NCI-H1436 (cell line): ENCODE data around the gene PIK3R6.
A peak's percentile ranks its signal among the peaks of the same experiment; 100 is the strongest.
"Not testable (repeated sequence)": the region's sequence is repeated elsewhere in the genome, so short reads cannot be mapped to it uniquely, and the experiment has no call there.

Experiments used
- DNase-seq: peaks from one replicate; lab custom pipeline; 2025; lab: John Stamatoyannopoulos, UW

Gene PIK3R6

DNA sequence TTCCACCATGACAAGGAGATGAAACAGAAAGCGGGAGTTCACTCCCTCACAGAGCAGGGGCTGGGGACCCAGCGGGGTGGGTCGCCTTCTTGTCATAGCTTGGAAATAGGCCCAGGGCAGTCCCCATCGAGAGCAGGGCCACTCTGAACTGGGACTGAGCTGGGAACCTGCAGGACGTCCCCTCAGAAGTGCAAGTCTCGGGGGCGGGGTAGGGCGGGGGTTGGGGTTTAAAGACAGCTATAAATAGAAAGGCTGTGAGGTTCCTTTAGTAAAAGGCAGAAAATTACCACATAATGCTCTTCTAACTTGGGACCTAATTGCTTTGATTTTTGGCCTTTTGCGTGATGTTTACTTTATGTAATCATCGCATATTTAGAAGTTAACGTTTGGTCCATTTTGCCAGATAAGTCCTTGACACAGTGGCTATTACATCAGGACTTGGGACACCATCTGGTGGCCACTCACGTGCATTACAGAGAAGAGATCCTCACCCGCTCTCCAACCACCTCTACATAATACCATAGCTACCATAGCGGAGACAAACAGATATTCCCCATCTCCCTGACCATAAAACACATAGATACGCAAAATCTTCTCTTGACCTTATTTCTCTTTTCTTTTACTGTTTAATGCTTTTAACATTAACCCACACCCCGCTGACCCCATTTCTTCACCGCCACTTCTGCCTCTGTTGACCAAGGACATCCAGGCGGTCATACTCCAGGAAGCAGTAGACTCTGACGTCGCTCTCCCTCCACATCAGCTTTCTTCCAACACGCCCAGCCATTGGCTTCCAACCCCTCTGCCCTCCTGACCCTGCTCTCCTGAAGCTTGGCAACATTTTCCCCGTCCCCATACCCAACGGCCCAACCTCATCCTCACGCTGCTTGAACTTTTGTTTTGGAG, 27.5 kb upstream of the PIK3R6 start:
- peak; percentile 21 for DNase-seq

DNA sequence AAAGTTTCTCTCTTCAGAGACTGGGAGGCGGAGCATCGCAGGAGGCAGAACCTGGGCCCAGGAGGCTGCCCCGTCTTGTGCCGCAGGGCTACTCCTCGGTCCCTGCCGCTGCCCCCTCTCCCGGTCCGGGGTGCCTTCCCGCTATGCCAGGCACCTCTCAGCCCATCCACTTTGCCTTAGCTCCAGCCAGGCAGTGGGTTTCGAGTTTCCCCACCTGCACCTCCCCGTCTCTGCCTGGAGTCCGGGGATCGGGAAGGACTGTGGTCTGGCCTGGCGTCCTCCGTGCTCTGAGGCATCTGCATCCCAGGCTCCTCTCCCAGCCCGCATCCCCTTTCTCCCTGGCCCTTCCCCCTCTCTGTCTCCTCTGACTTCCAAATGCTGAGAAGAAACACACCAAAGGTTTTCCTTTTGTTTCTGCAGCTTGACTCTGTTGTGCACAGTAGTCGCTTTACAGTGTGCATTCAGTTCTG, 26.8 kb upstream of the PIK3R6 start:
- no peak for DNase-seq

DNA sequence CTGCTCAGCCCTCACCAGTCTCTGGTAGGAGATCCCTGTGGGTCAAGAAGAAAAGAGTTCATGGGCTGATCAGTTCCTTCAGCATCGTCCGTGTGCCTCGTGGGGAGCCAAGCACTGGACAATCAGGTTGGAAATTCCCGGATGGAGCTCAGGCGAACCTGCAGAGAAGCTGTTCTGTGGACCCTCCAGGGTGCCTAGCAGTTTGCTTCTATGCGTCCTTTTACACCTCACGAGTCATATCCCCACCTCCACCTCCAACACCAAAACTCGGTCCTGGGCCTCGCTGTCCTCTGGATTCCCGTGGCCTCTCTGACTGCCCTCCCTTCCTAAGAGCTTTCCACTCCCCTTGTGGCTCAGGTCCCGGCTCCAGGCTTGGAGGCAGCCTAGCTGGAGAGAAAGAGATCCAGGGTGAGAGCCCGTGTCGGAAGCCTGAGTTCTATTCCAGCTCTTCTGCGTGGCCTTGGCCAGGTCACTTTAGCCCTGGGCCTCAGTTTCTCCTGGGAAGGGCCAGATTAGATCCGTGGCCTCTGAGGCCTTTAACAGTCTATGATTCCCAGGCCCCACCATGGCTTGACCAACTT, 26.2 kb upstream of the PIK3R6 start:
- DNase-seq: no peak

DNA sequence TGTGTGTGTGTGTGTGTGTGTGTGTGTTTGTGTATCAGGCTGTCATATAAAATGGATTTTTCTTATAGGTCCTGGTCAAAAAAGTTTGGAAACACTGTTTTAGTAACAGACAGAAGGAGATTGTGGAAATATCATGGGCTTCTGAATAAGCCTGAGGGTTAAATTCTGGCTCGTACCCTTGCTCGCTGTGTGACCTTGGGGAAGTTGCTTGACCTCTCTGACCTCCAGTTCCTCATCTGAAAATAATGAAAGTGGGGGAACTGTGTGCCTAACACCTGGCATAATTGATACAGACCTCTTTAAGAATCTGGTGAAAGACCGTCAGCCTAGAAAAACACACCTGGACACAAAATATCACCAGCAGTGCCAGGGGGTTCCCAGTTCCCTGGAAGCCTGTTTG, 25.6 kb upstream of the PIK3R6 start:
- no peak for DNase-seq

DNA sequence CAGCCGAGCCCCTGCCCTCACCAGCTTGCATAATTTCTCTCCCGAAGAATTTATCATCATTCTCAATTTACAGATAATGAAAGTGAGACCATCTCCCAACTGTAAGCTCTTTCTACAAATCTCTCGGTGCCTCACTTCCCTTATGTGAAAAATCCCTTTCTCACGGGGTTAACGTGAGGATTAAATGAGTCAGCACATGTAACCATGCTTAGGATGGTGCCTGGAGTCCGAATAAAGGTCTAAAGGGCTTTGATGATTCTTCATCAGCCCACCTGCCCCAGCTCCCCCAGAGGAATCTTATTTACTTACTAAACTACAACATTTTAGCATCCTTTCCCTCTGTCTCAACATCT, 24.8 kb upstream of the PIK3R6 start:
- DNase-seq: no peak

DNA sequence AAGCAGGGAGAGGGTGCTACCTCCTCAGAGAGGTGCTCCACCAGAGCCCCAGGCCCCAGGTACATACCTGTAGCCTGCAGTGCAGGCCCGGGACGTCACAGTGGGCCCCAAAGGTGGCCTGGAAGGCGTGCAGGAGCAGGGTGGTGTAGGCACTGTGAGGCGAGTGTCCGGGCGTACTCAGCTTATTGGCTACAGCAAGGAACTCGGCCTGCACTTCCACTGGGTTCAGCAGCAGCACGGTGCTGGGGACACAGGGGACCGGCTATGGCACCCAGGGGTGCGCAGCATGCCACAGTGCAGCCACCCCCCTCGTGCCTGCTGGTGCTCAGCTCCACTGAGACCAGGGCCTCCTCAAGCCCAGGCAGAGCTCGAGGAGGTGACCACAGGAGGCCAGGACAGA, 23.2 kb upstream of the PIK3R6 start:
- no peak for DNase-seq

DNA sequence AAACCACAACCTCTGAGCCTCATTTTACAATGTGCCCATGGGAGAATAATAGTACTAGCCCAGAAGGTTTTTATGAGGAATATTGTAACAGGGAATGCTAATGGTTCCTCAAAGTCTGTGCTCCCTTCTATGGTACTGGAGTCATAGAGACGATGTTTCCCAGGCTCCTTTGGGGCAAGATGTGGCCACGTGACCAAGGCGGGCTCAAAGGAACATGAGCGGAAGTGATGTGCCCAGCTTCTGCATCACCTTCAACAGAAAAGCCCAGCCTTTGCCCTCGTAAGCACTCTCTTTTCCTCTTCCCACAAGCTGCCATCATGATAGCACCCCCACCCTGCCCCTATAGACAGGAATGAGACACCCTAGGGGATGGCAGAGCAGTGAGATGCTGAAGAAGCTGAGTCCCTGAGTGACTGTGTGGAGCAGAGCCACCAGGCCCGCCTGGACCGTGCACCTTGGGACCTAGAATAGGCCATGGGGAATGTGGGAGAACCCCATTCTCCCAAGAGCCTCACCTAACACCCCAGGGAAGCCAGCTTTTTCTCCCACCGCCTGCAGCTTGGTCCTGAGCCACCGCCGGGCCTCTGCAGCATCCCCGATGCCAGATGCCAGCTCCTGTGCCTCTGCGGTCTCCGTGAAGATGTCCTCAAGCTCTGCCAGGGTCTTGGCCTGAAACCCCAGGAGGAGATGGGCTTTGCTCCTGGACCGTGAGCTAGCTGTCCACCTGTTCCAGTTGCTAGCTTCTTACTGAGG, 22.2 kb upstream of the PIK3R6 start:
- DNase-seq: no peak

DNA sequence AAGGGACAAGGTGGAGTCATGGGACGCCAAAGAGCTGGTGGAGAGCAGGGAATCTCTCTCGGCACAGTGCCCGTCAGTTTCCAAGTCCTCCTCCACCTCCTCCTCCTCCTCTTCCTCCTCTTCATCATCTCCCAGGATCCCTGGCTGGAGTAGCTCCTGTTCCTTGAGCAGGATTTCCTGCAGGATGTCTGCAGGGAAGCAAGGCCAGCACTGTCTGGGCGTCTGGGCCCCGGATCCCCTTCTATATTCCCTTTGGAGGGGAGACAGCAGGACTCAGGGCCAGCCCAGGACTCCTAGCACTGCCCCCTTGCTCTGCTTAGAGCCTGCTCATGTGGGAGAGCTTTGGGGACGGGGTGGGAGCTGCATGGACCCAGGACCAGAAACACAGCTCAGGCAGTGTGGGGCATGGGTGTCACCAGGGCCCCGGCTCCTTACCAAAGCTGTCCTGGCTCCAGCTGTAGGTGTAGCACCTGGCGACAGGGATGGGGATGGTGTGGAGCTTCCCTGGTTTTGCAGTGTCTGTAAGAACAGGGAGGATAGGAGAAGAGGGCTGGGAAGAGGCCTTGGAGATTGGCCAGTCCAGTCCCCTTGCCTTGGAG, 21.3 kb upstream of the PIK3R6 start:
- no peak for DNase-seq

DNA sequence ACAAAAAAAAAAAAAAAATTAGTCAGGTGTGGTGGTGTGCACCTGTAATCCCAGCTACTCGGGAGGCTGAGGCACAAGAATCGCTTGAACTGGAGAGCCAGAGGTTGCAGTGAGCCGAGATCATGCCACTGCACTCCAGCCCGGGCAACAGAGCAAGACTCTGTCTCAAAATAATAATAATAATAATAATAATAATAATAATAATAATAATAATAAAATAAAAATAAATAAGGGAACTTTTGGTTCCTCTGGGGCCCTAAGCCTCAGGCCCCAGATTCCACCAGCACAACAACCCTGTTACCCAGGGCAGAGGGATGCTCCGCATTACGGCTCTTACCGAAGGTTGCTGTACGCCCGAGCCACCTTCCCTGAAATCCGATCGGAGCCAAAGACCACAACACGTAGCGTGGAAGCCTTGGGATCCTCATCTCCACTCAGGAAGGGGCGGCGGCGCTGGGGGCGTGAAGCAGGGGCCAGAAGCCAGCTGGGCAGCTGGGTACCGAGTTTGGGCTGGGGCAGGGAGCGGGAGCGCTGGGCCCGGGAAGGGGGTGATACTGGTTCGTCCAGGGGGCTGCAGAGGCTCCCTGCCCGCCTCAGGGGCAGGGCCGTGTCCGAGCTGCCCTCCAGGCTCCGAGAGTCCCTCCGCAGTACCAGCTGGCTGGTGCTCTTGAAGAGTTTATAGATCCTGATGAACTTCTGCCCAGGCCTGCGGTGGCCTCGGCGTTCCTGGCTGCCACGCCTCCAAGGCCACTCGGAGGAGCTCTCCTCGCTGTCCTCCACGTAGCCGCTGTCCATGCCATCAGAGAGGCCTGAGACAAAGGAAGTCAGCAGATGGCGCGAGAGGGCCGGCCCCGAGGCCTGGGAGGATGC, 20.6 kb upstream of the PIK3R6 start:
- DNase-seq: no peak

DNA sequence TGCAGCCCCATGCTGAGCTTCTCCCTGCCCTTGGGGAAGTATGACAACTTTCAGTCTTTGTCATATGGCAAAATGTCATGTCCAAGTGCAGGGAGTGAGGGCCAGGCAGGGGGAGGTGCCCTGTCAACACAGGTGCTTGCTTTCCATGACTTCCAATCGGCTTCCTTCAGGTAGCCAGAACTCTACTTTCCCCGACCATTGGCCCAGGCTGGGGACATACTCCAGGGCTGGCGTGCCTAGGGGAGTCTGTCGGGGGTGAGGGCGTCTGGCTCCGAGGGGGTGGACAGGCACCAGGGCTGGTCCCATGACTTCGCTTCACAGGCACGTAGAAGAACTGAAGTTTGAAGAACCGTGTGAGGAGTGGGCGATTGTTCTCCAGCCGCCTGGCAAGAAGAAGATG, 19.8 kb upstream of the PIK3R6 start:
- no peak for DNase-seq

DNA sequence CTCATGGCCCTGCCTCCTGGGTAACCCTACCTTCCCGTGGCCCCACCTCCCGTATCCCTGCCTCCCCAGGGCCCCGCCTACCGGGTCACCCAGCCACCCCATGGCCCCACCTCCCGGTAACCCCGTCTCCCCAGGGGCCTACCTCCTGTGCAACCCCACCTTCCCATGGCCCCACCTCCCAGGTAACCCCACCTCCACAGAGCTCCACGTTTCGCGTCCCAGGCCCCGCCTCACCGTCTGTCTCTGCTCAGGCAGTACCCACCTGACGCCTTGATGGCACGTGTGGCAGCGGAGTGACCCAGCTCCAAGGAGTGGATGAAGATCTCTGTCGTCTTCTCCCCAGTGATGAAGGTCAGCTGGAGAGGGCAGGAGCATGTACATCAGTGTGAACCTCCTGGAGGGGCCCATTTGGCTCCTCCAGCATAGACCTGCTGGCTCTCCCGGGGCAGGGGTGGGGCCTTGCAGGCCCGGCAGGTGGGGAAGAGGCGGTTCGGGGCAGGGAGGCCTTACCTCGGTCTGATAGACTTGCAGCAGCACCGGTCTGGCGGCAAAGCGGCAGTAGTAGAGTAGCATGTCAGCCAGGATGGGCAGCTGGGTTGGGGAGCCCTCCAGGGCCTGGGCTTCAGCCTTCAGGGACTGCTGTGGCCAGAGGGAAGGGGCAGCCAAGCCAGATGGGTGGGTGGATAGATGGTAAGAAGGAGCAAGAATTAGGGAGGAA, 18.7 kb upstream of the PIK3R6 start:
- DNase-seq: no peak

DNA sequence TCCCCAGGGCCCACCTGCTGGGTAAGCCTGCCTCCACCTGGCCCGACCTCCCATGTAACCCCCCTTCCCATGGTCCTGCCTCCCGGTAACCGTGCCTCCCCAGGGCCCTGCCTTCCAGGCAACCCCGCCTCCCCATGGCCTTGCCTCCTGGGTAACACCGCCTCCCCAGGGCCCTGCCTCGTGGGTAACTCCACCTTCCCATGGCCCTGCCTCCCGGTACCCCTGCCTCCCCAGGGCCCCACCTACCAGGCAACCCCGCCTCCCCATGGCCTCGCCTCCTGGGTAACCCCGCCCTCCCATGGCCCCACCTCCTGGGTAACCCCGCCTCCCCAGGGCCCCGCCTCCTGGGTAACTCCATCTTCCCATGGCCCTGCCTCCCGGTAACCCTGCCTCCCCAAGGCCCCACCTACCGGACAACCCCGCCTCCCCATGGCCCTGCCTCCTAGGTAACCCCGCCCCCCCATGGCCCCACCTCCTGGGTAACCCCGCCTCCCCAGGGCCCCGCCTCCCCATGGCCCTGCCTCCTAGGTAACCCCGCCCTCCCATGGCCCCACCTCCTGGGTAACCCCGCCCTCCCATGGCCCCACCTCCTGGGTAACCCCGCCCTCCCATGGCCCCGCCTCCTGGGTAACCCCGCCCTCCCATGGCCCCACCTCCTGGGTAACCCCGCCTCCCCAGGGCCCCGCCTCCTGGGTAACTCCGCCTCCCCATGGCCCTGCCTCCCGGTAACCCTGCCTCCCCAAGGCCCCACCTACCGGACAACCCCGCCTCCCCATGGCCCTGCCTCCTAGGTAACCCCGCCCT, 17.9 kb upstream of the PIK3R6 start:
- not testable (repeated sequence) for DNase-seq

DNA sequence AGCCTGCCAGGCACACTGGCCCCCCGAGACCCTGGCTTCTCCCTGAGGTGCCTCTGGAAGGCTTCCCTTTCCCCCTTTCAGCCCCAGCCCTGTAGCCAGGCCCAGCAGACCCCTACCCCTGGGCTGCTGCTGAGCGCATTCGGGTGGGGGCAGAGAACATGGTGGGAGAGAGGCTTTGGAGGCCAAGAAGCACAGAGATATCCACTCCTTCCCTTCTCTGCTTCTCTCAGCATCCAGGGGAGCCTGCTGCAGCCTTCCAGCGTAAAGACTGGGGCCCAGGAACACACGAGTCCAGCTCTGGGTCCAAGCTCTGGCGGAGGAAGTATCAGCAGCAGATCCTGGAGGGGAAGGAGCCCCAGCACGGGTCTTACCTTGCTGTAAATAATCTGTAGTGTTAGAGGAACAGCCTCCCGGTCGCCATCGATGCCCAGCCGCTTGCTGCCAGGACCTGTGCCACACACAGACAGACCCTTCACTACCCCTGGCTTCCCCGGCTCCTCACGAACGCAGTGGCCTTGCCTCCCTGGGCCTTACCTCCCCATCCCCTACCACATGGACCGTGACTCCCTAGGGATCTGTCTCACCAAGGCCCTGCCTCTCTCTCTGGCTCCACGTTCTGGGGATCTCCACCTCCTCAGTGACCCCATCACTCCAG, 17.0 kb upstream of the PIK3R6 start:
- DNase-seq: no peak

DNA sequence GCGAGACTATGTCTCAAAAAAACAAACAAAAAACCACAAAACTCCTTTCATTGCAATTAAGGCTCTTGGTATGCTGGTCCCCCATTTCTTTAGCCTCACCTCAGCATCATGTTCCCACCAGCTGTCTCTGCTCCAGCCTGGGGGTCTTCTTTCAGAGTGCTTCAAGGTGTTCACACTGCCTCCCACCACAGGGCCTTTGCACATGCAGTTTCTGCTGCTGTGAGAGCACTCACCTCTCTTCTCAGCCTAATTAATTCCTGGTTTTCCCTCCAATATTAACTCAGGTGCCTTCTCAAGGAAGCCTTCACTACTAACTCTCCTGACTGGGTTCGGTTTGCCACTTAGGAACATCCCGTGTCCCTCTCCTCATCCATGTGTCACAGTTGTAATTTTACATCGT, 15.9 kb upstream of the PIK3R6 start:
- DNase-seq: no peak

DNA sequence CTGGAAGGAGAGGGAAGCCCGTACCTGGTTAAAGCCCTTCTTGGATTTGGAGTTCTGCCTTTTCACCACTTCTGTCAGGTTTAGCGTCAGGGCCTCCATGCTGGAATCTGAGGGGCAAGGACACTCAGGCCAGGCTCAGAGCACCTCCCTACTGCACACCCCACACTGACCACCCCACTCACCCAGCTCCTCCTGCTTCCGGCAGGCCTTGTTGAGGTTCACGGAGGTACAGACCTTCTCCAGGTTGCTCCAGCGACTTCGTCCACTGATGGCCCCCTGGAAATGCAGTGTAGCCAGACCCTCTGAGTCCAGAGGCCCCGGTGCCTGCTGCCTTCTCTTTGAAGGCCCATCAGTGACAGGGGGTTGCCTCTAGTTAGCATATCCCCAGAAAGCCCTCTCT, 14.1 kb upstream of the PIK3R6 start:
- no peak for DNase-seq

DNA sequence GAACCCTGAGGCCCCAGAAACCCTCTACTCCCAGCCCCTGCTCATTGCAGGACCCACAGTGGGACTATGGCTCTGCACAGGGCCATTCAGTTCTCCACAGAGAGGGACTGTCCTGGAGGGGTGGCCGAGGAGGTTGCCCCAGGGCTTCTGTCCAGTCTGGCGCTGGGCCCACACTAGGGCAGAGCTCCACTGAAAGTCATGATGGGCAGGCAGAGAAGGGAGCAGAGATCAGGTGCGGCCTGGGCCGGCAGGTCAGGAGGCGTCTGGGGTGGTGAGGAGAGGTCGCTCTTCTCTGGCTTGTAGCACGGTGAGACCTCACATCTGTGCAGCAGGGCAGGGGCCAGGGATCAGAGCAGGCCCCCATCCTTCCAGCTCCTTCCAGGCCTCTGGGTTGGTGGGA, 13.0 kb upstream of the PIK3R6 start:
- DNase-seq: no peak

DNA sequence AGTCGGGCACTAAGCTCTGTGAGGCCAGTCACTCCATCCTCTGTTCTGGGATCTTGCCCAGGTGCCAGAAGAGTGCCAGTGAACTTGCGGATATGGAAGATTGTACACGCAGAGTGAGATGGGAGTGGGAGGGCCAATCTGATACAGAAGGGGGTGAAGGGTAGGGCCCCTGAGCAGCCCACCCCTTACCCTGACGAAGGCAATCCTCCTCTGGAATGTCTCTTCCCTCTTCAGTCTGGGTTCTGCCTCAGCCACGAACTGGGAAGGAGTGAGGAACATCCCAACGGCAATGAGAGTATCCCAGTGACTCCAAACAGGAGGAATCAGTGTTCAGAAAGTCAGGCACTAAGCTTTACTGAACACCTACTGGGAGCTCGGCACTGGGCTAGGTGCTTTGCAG, 11.9 kb upstream of the PIK3R6 start:
- no peak for DNase-seq

DNA sequence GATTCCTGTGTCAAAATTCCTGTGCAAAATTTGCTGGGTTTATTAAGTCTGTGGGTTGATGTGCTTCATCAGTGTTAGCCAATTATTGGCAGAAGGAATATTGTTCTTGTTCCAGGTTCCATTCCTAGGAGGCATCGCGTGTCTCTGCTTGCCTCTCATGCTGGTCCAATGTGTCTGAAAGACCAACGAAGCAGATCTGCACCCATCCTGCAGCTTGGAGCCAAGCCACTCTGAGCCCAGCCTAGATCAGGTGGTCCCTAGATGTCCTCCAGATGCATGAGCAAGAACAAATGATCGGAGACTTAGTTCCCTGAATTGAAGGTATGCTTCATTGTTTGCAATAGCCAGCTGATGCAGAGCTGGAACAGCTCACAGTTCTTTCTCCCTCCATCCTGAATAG, 10.5 kb upstream of the PIK3R6 start:
- DNase-seq: no peak

DNA sequence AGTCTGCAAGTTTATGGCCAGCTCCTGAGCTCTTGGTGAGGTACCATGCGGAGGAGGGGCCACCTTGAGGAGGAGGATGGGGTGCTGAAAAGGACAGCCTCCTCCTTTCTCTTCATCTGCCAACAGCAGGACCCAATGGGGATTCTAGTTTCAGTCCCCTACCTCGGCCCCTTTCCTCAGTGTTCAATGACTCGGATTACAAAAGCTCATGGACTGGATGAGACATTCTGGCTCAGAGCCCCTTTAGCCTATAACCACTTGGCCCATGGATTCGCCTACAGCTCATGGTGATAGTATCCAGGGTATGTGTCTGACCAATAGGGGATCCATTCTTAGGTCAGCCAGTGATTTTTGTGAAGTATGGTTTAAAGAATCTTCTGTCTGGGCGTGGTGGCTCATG, 8.5 kb upstream of the PIK3R6 start:
- no peak for DNase-seq

DNA sequence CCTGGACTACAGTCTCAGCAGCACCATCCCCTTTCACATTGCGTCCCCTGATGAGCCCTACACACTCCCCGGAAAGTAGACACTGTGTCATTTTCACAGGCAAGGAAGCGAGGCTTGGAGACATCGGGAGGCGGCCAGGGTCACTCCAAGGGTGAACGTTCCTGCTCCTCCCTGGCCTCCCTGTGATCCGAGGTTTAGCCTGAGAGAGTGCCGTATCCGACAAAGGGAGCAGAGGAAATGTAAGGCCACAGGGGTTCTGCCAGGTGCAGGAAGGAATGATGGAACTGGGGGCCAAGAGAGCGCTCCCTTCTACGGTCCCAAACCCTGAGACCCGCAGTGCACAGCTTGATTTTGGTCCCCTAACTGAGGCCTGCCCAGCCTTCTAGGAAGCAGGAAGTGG, 8.0 kb upstream of the PIK3R6 start:
- no peak for DNase-seq
